ENCODE measurements around the gene SLC25A11. TPM values are rescaled to one million over a fixed set of nuclear protein-coding genes. Genes with fewer than 3 reads are reported as not detected.

Gene SLC25A11
- total and polyA plus RNA-seq, 5 donors from 2014 or later: 22.6 to 78.4 (median 72.6) TPM

GRCh38 chr17:4895121-4895520 lies 44.7 kb downstream of the SLC25A11 start:
- ATAC-seq (ENCODE audit: low read depth in 2 of 2): no peak
- H3K4me1 ChIP-seq (ENCODE audit: control insufficient read depth, insufficient read depth, low read length, poor library complexity, severe bottlenecking): peaks cover 17% of the 10 kb centered on the region
- peaks cover 55% of the 10 kb centered on the region for H3K36me3 ChIP-seq (ENCODE audit: control insufficient read depth, insufficient read depth, low read length)
- Mint-ChIP-seq H3K27me3 (peaks cover 9% of the 10 kb centered on the region), H3K4me1 (peaks cover 0 to 14% (median 5%) of the 10 kb centered on the region in 4 donors), H3K9me3 (no peaks in the 10 kb centered on the region), H3K36me3 (peaks cover 10% of the 10 kb centered on the region), H3K4me3 (no peak overlapping the region), H3K27ac (no peak overlapping the region)
- DNase-seq: no peak
- no peak overlapping the region for H3K4me3 ChIP-seq (ENCODE audit: low read depth, low read length)
- H3K27ac ChIP-seq (ENCODE audit: insufficient read depth, low read length, poor library complexity, severe bottlenecking): no peak overlapping the region
- no peaks in the 10 kb centered on the region for H3K27me3 ChIP-seq (ENCODE audit: control insufficient read depth, insufficient read depth, low read length)
- no peaks in the 10 kb centered on the region for H3K9me3 ChIP-seq (ENCODE audit: control insufficient read depth in 2 of 2, low read length in 2 of 2)

- Histone ChIP-seq H3K27me3 (ENCODE audit: control insufficient read depth, insufficient read depth, low read length) (no peaks in the 10 kb centered on the region), H3K9me3 (ENCODE audit: control insufficient read depth in 2 of 2, low read length in 2 of 2) (no peaks in the 10 kb centered on the region), H3K36me3 (ENCODE audit: control insufficient read depth, insufficient read depth, low read length) (peaks cover 56% of the 10 kb centered on the region), H3K4me1 (ENCODE audit: control insufficient read depth, insufficient read depth, low read length, poor library complexity, severe bottlenecking) (peaks cover 7% of the 10 kb centered on the region), H3K4me3 (ENCODE audit: low read depth, low read length) (no peak overlapping the region), H3K27ac (ENCODE audit: insufficient read depth, low read length, poor library complexity, severe bottlenecking) (no peak overlapping the region)
- no peak overlapping the region for H3K4me3 Mint-ChIP-seq
- no peak overlapping the region for H3K27ac Mint-ChIP-seq
- H3K36me3 Mint-ChIP-seq: peaks cover 14% of the 10 kb centered on the region
- H3K4me1 Mint-ChIP-seq: peaks cover 0 to 9% (median 3%) of the 10 kb centered on the region in 4 donors
- no peaks in the 10 kb centered on the region for H3K27me3 Mint-ChIP-seq
- no peak for DNase-seq
- H3K9me3 Mint-ChIP-seq: no peaks in the 10 kb centered on the region
- ATAC-seq (ENCODE audit: low read depth in 2 of 2): no peak
Observed at GRCh38 chr17:4893721-4894560, 45.9 kb downstream of the SLC25A11 start.

GRCh38 chr17:4893272-4893671 lies 46.6 kb downstream of the SLC25A11 start:
- Mint-ChIP-seq H3K36me3 (peaks cover 15% of the 10 kb centered on the region), H3K27me3 (no peaks in the 10 kb centered on the region), H3K27ac (no peak overlapping the region), H3K4me1 (peaks cover 0 to 6% (median 2%) of the 10 kb centered on the region in 4 donors), H3K4me3 (no peak overlapping the region), H3K9me3 (no peaks in the 10 kb centered on the region)
- no peaks in the 10 kb centered on the region for H3K9me3 ChIP-seq (ENCODE audit: control insufficient read depth in 2 of 2, low read length in 2 of 2)
- no peak overlapping the region for H3K27ac ChIP-seq (ENCODE audit: insufficient read depth, low read length, poor library complexity, severe bottlenecking)
- no peaks in the 10 kb centered on the region for H3K27me3 ChIP-seq (ENCODE audit: control insufficient read depth, insufficient read depth, low read length)
- ATAC-seq (ENCODE audit: low read depth in 2 of 2) (no peak), DNase-seq (no peak)
- peaks cover 56% of the 10 kb centered on the region for H3K36me3 ChIP-seq (ENCODE audit: control insufficient read depth, insufficient read depth, low read length)
- no peak overlapping the region for H3K4me3 ChIP-seq (ENCODE audit: low read depth, low read length)
- peaks cover under 1% of the 10 kb centered on the region for H3K4me1 ChIP-seq (ENCODE audit: control insufficient read depth, insufficient read depth, low read length, poor library complexity, severe bottlenecking)

GRCh38 chr17:4892499-4893221 lies 47.2 kb downstream of the SLC25A11 start:
- ATAC-seq (ENCODE audit: low read depth in 2 of 2) (no peak), DNase-seq (no peak)
- Histone ChIP-seq H3K9me3 (ENCODE audit: control insufficient read depth in 2 of 2, low read length in 2 of 2) (no peaks in the 10 kb centered on the region), H3K27ac (ENCODE audit: insufficient read depth, low read length, poor library complexity, severe bottlenecking) (no peak overlapping the region), H3K36me3 (ENCODE audit: control insufficient read depth, insufficient read depth, low read length) (peaks cover 60% of the 10 kb centered on the region), H3K4me3 (ENCODE audit: low read depth, low read length) (no peak overlapping the region), H3K4me1 (ENCODE audit: control insufficient read depth, insufficient read depth, low read length, poor library complexity, severe bottlenecking) (no peaks in the 10 kb centered on the region), H3K27me3 (ENCODE audit: control insufficient read depth, insufficient read depth, low read length) (no peaks in the 10 kb centered on the region)
- Mint-ChIP-seq H3K36me3 (peaks cover 15% of the 10 kb centered on the region), H3K4me1 (peaks cover 0 to 4% (median 1%) of the 10 kb centered on the region in 4 donors), H3K9me3 (no peaks in the 10 kb centered on the region), H3K4me3 (no peak overlapping the region), H3K27me3 (no peaks in the 10 kb centered on the region), H3K27ac (peak overlapping the region in 1 of 3 donors; percentile 69)

GRCh38 chr17:4891411-4892410 lies 48.1 kb downstream of the SLC25A11 start:
- H3K9me3 ChIP-seq (ENCODE audit: control insufficient read depth in 2 of 2, low read length in 2 of 2): no peaks in the 10 kb centered on the region
- Mint-ChIP-seq H3K27ac (no peak overlapping the region), H3K36me3 (peaks cover 24% of the 10 kb centered on the region), H3K9me3 (no peaks in the 10 kb centered on the region), H3K4me1 (peaks cover 0 to 4% (median 1%) of the 10 kb centered on the region in 4 donors), H3K4me3 (no peak overlapping the region), H3K27me3 (no peaks in the 10 kb centered on the region)
- DNase-seq (no peak), ATAC-seq (ENCODE audit: low read depth in 2 of 2) (no peak)
- H3K27ac ChIP-seq (ENCODE audit: insufficient read depth, low read length, poor library complexity, severe bottlenecking): no peak overlapping the region
- no peaks in the 10 kb centered on the region for H3K4me1 ChIP-seq (ENCODE audit: control insufficient read depth, insufficient read depth, low read length, poor library complexity, severe bottlenecking)
- no peaks in the 10 kb centered on the region for H3K27me3 ChIP-seq (ENCODE audit: control insufficient read depth, insufficient read depth, low read length)
- H3K4me3 ChIP-seq (ENCODE audit: low read depth, low read length): no peak overlapping the region
- H3K36me3 ChIP-seq (ENCODE audit: control insufficient read depth, insufficient read depth, low read length): peaks cover 61% of the 10 kb centered on the region

GRCh38 chr17:4887581-4887980 lies 52.3 kb downstream of the SLC25A11 start:
- H3K4me1 ChIP-seq (ENCODE audit: control insufficient read depth, insufficient read depth, low read length, poor library complexity, severe bottlenecking): no peaks in the 10 kb centered on the region
- Mint-ChIP-seq H3K9me3 (no peaks in the 10 kb centered on the region), H3K4me3 (no peak overlapping the region), H3K36me3 (peaks cover 25% of the 10 kb centered on the region), H3K27me3 (no peaks in the 10 kb centered on the region), H3K4me1 (peaks cover 0 to 4% (median 1%) of the 10 kb centered on the region in 4 donors), H3K27ac (no peak overlapping the region)
- no peak overlapping the region for H3K27ac ChIP-seq (ENCODE audit: insufficient read depth, low read length, poor library complexity, severe bottlenecking)
- H3K4me3 ChIP-seq (ENCODE audit: low read depth, low read length): no peak overlapping the region
- no peaks in the 10 kb centered on the region for H3K9me3 ChIP-seq (ENCODE audit: control insufficient read depth in 2 of 2, low read length in 2 of 2)
- peaks cover 59% of the 10 kb centered on the region for H3K36me3 ChIP-seq (ENCODE audit: control insufficient read depth, insufficient read depth, low read length)
- DNase-seq (no peak), ATAC-seq (ENCODE audit: low read depth in 2 of 2) (no peak)
- no peaks in the 10 kb centered on the region for H3K27me3 ChIP-seq (ENCODE audit: control insufficient read depth, insufficient read depth, low read length)
